OCI-LY1 (cell line): ENCODE data around the gene PKNOX2.

Experiments used
- EZH2 ChIP-seq: fragments of 200-600 bp; sonication (generic), shearing (Covaris generic); IDR thresholded peaks from 2 replicates; pipeline ENCODE4 v1.8.0; 2017; ENCODE audit warnings: borderline replicate concordance, mixed run types, mild to moderate bottlenecking, antibody characterized with exemption, low read length, moderate library complexity, mixed read lengths
- TF ChIP-seq, protein P1 (sequence below): fragments of 200-600 bp; sonication (generic), shearing (Covaris generic); IDR thresholded peaks from 2 replicates; pipeline ENCODE4 v1.5.1; 2017; ENCODE audit warnings: mild to moderate bottlenecking, antibody characterized with exemption, low read length, moderate library complexity, mixed read lengths

DNA sequence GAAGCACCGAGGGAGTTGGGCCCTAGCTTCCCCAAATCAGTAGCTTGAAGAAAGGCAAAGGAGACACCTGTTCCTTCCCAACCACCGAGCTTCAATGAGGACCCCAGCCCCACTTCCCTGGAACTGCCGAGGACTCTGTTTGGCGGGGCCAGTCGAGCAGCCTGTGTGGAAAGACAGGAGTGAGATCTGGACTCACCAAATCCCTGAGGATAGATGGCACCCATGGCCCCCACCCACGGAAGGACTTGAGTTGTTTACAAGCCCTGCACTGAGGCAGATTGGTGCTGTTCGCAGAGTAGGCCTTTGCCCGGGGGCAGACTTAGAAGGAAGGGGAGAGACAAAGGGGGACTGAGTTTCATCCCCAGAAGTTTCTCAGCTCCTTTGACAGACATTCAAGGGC, 266.9 kb downstream of the PKNOX2 start:
- TF ChIP-seq, protein P1, sequence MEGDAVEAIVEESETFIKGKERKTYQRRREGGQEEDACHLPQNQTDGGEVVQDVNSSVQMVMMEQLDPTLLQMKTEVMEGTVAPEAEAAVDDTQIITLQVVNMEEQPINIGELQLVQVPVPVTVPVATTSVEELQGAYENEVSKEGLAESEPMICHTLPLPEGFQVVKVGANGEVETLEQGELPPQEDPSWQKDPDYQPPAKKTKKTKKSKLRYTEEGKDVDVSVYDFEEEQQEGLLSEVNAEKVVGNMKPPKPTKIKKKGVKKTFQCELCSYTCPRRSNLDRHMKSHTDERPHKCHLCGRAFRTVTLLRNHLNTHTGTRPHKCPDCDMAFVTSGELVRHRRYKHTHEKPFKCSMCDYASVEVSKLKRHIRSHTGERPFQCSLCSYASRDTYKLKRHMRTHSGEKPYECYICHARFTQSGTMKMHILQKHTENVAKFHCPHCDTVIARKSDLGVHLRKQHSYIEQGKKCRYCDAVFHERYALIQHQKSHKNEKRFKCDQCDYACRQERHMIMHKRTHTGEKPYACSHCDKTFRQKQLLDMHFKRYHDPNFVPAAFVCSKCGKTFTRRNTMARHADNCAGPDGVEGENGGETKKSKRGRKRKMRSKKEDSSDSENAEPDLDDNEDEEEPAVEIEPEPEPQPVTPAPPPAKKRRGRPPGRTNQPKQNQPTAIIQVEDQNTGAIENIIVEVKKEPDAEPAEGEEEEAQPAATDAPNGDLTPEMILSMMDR: no peak
- no peak for TF ChIP-seq EZH2
